ENCODE results near the gene HSPB9. TPM values are rescaled to one million over a fixed set of nuclear protein-coding genes. Genes with fewer than 3 reads are reported as not detected.

Gene HSPB9
- total and polyA plus RNA-seq, 2 donors from 2014 or later: 0.99 TPM; not detected in 1

GRCh38 chr17:42098730-42099399 is 23.7 kb upstream of the HSPB9 start:
- Histone ChIP-seq H3K27me3 (ENCODE audit: control insufficient read depth, insufficient read depth, low read length) (peaks cover 11% of the 10 kb centered on the region), H3K9ac (ENCODE audit: low read length in 3 of 3) (no peak overlapping the region), H3K4me1 (ENCODE audit: control insufficient read depth in 2 of 3, insufficient read depth in 2 of 3, low read depth in 1 of 3, low read length in 3 of 3) (peaks cover 0 to 5% (median 0%) of the 10 kb centered on the region in 3 donors), H3K9me3 (ENCODE audit: control insufficient read depth in 2 of 3, insufficient read depth in 1 of 3, low read length in 3 of 3) (no peaks in the 10 kb centered on the region), H3K36me3 (ENCODE audit: control insufficient read depth in 2 of 3, insufficient read depth in 3 of 3, low read length in 3 of 3) (peaks cover 0 to 3% (median 0%) of the 10 kb centered on the region in 3 donors), H3K27ac (ENCODE audit: low read depth in 2 of 2, low read length in 2 of 2) (no peak overlapping the region), H3K4me3 (ENCODE audit: low read length in 3 of 3) (no peak overlapping the region)
- FAIRE-seq: no peak
- TF ChIP-seq CTCF (IDR thresholded peaks at IDR 0.05; ENCODE audit: borderline replicate concordance, extremely low read depth, insufficient read depth): no peak
- intact Hi-C loops (cut with DNase I): no loop called here
- peak in 1 of 5 donors; percentile 45 for DNase-seq

- TF ChIP-seq CTCF (IDR thresholded peaks at IDR 0.05; ENCODE audit: borderline replicate concordance, extremely low read depth, insufficient read depth): peak; percentile 84
- intact Hi-C loops (cut with DNase I): no loop called here
- peaks cover 11% of the 10 kb centered on the region for H3K27me3 ChIP-seq (ENCODE audit: control insufficient read depth, insufficient read depth, low read length)
- H3K36me3 ChIP-seq (ENCODE audit: control insufficient read depth in 2 of 3, insufficient read depth in 3 of 3, low read length in 3 of 3): peaks cover 0 to 8% (median 3%) of the 10 kb centered on the region in 3 donors
- DNase-seq (peak in 4 of 5 donors; percentile 66 to 86 (median 78)), FAIRE-seq (no peak)
- H3K9ac ChIP-seq (ENCODE audit: low read length in 3 of 3): no peak overlapping the region
- no peak overlapping the region for H3K4me3 ChIP-seq (ENCODE audit: low read length in 3 of 3)
- peaks cover 0 to 5% (median 0%) of the 10 kb centered on the region in 3 donors for H3K4me1 ChIP-seq (ENCODE audit: control insufficient read depth in 2 of 3, insufficient read depth in 2 of 3, low read depth in 1 of 3, low read length in 3 of 3)
- H3K27ac ChIP-seq (ENCODE audit: low read depth in 2 of 2, low read length in 2 of 2): no peak overlapping the region
- H3K9me3 ChIP-seq (ENCODE audit: control insufficient read depth in 2 of 3, insufficient read depth in 1 of 3, low read length in 3 of 3): no peaks in the 10 kb centered on the region
Measured at GRCh38 chr17:42101513-42102292, 20.9 kb upstream of the HSPB9 start.

- Histone ChIP-seq H3K36me3 (ENCODE audit: control insufficient read depth in 2 of 3, insufficient read depth in 3 of 3, low read length in 3 of 3) (peaks cover 0 to 13% (median 3%) of the 10 kb centered on the region in 3 donors), H3K27ac (ENCODE audit: low read depth in 2 of 2, low read length in 2 of 2) (no peak overlapping the region), H3K4me3 (ENCODE audit: low read length in 3 of 3) (no peak overlapping the region), H3K9me3 (ENCODE audit: control insufficient read depth in 2 of 3, insufficient read depth in 1 of 3, low read length in 3 of 3) (no peaks in the 10 kb centered on the region), H3K27me3 (ENCODE audit: control insufficient read depth, insufficient read depth, low read length) (no peaks in the 10 kb centered on the region), H3K9ac (ENCODE audit: low read length in 3 of 3) (no peak overlapping the region), H3K4me1 (ENCODE audit: control insufficient read depth in 2 of 3, insufficient read depth in 2 of 3, low read depth in 1 of 3, low read length in 3 of 3) (no peaks in the 10 kb centered on the region)
- no peak for TF ChIP-seq CTCF (IDR thresholded peaks at IDR 0.05; ENCODE audit: borderline replicate concordance, extremely low read depth, insufficient read depth)
- FAIRE-seq (no peak), DNase-seq (no peak)
- intact Hi-C loops (cut with DNase I): no loop called here
Measured at GRCh38 chr17:42103221-42103954, 19.2 kb upstream of the HSPB9 start.

Measured in kidney (tissue), 14 donors.